ENCODE results near the gene FGFBP2.

FGFBP2 gene, protein sequence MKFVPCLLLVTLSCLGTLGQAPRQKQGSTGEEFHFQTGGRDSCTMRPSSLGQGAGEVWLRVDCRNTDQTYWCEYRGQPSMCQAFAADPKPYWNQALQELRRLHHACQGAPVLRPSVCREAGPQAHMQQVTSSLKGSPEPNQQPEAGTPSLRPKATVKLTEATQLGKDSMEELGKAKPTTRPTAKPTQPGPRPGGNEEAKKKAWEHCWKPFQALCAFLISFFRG

DNA sequence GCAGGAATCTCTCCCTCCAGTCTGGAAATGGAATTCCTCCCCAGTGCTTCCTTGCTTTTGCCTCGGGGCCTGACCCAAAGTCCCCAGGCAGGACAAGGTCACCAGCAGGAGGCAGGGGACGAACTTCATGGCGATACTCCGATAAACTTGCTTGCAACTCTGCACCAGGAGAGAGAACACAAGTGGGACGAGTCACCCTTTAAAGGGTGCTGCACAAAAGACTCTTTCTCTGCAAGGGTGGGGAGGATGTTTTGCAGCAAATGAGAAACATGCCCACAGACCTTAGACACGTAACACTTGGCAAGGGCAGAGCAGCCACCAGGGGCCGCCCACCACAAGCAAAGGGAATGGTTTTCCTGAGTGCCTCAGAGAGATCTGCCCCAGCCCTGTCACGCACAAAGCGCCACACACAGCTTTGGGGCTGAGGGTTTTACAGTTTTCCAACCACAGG lies at the start of gene FGFBP2:
Gene FGFBP2, minus strand, starts transcription at position 175 of the 451 bp plus-strand sequence. Its CDS starts 46 bp downstream, at position 129.
- peak; percentile 55 to 56 for DNase-seq

DNA sequence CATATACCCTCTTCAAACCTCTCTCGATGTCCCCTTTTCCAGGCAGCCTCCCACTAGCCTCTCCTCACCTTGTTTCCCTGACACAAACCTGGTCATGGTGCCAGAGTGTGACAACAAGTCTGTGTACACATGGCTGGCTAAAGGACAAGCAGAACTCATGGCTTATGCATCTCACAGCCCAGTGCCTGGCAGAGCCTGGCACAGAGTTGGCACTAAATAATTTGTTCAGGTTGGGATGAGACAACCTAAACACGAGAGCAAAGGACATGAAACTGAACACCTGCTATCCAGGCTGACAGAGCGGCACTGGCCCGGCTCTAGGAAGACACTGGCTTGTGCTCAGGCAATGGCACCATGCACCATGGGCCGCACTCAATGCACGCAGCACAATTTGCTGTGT lies 48.2 kb upstream of the FGFBP2 start:
- no peak for DNase-seq

DNA sequence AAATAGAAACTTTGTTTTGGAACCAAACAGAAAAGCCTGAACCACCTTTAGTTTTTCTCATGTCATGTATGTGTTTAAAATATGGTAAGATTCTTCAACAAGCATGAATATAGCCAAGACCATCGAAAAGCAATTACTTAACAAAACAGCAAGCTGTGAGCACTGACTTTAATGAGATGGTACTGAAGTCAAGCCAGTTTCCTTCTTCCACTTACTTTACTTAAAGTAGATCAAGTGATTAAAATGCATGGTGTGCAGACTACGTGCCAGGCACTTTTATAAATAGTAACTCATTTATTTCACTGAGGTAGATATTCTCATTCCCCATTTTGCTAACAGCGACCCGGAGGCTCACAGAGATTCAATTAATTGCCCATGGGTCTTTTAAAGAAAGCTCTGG lies 46.2 kb upstream of the FGFBP2 start:
- DNase-seq: no peak

DNA sequence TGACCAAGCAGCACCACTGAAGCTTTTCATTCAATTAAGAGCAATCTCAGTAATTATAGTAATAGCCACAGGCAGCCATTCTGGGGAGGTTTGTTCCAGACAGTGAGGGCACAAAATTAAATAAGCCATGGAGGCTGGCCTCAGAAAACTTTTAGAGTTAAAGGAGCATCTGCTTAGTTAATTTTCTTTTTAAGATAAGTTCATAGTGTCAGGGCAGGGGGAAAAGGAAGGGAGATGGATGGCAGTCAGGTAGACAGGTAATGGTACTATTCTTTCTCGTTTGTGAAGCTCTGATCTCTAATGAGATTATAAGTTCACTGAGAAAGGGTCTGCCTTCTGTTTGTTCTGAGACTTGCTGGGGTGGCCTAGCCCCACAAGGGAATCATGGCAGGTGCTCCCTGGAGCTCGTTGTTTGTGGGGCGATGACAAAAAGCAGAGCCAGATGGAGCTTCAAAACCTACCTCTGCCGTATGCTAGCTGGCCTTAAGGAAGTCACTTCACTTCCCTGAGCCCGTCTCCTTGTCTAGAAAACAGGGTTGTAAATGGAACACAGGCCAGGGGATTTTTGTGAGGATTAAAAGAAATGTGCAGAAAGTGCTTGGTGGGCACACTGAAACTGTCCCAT lies 44.6 kb upstream of the FGFBP2 start:
- DNase-seq: no peak

DNA sequence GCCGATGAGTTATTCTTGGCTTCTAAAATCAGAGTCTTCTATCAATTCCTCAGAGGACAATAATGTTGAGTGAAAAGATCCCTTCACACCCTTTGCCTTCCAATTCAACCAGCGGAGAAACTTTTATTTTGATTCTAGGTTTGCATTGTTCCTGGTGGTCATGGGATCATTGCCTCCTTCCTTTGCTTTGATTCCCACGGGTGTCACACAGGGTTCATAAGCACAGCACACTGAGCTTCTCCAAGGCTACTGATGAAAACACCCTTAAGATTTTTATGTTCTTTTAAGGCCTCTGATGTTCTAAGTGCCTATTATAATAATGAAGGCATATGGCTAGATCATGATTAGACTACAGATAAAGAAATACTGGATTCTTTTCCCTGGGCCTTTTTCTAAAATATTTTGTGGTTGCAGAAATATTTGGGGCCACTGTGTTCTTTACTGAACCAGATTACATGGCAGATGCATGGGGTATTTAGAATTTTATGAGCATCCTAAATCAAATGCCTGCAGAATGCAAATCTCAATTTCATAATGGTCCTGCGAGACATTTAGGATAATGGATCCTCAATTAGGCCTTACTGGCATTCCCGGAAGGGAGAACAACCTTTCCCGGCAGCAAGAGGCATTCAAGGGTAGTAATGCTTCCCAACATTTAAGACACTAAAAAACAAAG lies 43.9 kb upstream of the FGFBP2 start:
- DNase-seq: no peak

DNA sequence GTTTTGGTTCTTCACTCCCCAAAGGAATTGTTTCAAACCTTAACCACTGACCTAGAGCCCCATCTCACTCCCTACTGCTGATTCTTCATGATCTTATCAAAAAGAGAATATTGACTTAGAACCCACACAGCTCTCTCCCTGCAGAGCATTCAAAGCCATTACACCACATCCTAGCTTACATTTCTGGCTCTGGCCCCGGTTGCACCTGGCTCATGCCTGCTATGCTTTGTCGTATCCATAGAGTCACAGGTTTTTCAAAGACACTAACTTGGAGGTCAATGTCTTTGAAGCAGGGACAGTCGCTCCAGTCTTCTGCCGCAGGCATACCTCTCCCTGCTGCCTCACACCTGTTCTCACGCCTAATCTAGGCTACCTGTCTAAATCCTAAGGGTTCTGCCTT lies 42.7 kb upstream of the FGFBP2 start:
- DNase-seq: no peak

DNA sequence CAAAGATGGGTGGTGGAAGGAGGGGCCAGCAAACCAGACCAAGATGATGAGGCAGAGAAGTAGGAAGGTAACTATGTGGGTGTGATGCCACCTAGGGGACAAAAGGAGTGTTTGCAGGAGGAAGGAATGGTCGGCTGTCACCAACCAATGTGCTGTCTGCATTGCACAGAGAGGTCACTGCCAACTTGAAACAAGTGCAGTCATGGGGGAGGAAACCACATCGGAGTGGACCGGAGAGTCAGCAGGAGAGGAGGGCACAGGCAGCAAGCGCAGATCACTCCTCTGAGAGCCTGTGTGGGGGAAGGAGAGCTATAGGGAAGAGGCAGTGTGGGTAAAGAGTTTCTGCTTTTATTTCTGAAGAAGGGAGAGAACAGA lies 38.5 kb upstream of the FGFBP2 start:
- DNase-seq: peak; percentile 55 to 63

DNA sequence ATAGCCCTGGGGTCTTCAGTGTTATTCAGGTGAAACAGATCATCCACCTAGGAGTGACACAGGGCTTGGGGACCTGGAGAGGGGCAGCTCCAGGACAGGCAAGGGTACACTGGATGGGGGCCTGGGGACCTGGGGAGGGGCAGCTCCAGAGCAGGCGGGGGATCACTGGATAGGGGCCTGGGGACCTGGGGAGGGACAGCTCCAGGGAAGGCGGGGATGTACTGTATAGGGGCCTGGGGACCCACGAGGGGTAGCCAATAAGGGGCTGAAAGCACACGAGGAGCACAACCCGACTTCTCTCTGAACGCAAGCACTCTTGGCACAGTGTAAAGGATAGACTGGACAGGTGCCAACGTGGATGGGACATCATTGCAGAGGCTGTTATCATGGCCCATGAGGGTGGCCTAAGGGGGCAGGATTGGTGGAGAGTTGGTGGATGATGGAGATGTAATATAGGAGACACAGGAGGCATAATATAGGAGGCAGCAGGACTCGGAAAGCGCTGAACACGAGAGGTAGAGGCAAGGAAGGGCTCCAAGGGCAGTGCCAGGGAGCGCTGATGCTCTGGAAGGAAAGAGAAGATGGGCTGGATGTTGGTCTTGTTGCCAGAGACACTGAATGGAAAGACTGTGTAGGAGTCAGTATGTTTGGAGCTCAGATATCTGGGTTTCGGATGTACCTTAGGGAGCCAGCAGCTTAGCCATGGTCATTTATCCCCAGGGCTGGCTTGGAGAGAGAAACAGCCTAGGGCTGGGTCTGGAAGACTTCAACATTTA lies 37.9 kb upstream of the FGFBP2 start:
- no peak for DNase-seq

DNA sequence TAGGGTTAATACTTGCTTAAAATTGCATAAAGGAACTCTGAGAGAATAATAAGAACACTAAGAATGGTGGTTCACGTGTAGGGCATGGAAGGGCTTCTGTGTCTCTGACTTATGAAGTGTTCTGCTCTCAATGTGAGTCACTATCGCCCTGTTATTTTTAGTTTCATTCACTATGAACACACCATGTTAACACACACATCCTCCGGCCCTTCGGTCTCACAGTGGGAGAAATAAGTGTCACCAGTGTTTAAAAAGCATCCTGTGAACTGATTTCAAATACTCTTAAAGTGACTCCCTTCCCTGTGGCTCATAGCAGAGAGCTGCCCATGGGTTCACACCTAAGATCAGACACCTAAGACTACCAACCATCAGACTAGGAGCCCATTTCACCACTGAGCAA lies 33.8 kb upstream of the FGFBP2 start:
- no peak for DNase-seq

DNA sequence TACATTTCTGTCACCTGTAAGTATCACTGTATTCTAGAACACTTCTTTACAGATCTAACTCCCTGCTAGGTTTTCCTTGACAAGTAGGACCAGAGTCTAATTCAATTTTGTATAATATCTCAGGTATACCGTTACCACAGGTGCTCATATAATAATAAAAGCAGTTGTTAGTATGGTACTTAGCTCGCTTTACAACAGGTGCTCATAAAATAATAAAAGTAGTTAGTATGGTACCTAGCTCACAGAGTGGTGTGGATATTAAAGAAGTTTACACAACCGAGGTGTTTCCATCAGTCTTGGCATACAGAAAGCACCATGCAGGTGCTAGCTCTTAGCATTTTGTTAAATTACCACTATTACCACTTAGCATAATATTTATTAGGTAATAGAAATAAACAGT lies 32.9 kb upstream of the FGFBP2 start:
- DNase-seq: no peak

DNA sequence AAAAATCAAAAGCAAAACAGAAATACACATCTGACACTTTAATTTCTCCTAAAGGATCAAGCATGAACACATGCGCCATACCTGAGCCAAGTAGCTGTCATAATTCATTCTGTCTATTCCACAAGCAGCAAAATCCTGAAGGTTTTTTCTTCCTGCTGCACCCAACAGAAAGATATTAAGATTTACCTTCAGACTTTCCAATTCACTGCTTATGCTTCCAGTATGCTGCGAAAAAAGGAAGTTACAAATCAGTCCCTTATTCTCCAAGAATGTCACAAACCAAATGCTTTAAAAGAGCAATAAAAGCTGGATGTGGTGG lies 29.2 kb upstream of the FGFBP2 start:
- no peak for DNase-seq

DNA sequence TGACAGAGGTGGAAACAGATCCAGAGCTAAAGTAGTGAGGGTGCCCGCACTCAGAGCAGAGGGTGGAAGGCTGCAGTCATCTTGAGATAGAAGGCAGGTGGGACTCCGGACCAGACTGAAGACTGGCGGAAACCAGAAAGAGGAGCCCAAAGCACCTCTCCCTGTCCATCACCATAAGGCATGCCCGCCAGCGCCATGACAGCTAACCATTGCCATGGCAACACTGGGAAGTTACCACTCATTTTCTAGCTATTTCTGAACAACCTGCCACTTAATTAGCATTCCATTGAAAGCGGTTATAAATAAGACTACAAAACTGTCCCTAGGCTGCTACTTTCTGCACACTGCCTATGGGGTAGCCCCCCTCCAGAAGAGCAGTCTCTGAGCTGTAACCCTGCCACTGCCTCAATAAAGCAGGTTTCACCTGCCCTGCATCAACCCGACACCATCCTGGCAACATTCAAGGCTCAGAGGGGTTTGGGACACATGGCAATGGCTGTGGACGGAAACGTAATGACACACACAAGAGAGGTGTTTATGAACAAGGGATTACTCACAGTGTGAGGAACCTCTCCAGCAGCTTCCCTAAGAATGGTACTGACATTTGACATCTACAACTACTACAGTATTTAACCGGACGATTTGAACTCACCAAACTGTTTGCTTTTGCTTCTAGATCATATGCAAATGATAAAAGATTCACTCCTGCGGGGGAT lies 27.8 kb upstream of the FGFBP2 start:
- DNase-seq: no peak

DNA sequence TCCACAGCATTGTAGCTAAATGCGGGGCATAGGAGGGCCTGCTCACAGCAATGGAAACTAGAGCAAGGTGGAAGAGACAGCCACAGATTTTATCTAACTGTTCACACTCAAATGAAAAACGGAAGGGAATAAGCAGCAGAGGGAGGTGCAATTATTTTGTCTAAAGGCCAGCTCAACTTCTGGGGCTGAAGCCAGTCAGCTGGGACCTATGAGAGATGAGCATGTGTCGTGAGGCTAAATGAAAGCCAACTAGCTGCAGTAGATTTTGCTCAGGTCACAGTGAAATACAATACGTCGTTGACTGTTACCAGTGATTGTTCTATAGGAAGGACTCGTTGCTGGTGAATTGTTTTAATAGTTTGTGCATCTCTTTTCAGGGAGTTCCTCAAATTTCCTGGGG lies 26.4 kb upstream of the FGFBP2 start:
- no peak for DNase-seq

DNA sequence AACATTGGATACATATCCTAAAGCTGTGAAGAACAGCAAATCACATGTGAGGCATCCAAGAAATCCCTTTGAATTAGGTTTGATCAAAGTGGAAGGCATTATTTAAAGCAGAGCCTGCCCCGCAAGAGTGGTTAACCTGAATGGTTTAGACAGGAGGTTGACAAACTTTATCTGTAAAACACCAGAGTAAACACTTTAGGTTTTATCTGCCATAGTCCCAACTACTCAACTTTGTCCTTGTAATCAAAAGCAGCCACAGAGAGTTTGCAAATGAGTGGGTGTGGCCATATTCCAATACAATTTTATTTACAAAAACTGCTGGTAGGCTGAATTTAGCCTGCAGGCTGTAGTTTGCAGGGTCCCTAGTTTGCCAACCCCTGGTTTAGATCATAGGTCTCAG lies 25.2 kb upstream of the FGFBP2 start:
- no peak for DNase-seq

DNA sequence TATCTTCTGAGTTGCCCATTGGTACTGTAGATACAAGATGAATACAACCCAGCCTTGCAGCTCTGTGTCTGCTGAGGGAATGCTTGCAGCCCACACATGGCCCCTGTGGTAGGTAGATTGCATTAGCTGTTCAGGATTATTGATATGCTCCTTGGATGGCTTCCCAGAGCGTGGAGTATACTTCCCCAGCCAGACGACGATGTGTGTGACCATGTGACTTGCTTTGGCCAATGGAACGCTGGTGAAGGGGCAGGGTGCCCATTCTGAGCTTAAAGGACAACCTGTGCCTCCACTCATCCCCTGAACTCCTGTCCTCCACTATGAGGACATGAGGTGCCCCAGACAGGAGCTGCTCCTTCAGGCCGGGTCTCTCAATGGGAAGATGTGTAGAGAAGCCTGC lies 23.9 kb upstream of the FGFBP2 start:
- DNase-seq: no peak

DNA sequence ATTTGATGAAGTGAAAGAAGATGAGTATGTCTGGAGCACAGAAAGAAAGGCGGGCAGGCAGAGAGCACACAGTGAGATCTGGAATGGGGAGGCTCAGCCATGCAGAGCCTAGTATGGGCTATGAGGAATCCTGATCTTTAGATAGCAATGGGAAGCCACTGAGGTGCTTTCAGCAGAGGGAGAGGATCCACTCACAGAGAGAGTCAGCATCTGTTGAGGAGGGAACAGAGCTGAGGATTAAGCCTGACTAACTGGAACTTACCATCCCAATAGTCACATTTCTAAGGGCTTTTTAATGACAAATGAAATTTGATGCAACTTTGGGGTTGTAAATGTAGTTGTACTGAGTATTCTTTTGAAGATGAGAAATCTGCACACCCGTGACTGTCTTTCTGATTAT lies 20.6 kb upstream of the FGFBP2 start:
- no peak for DNase-seq

DNA sequence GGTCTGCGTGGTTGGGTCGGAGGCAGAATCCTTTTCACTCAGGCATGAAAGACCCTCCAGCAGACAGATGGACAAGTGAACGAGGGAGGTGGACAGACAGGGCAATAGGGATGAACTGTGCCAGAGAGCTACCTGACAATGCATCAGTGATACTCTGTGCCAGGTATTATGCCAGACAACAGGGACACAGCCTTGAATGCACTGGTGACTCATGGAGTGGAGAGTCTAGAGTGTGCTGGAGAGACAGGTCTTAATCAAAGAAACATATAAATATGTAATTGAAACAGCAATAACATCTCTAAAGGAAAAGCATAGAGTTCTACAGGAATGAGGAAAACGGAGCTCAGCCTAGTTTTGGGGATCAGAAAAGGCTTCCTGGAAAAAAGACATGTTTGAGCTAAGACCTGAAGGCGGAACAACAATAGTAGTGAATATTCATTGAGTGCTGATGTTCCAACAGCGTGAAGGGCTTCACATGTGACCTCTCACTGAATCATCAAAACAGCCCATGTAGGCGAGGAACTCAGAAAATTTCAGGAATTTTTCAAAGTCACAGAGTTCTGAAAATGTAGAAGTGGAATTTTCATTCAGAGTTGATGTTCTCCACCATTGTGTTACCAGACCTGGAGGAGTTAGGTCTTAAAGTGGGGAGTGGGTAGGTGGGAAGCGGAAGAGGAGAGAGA lies 20.0 kb upstream of the FGFBP2 start:
- no peak for DNase-seq

DNA sequence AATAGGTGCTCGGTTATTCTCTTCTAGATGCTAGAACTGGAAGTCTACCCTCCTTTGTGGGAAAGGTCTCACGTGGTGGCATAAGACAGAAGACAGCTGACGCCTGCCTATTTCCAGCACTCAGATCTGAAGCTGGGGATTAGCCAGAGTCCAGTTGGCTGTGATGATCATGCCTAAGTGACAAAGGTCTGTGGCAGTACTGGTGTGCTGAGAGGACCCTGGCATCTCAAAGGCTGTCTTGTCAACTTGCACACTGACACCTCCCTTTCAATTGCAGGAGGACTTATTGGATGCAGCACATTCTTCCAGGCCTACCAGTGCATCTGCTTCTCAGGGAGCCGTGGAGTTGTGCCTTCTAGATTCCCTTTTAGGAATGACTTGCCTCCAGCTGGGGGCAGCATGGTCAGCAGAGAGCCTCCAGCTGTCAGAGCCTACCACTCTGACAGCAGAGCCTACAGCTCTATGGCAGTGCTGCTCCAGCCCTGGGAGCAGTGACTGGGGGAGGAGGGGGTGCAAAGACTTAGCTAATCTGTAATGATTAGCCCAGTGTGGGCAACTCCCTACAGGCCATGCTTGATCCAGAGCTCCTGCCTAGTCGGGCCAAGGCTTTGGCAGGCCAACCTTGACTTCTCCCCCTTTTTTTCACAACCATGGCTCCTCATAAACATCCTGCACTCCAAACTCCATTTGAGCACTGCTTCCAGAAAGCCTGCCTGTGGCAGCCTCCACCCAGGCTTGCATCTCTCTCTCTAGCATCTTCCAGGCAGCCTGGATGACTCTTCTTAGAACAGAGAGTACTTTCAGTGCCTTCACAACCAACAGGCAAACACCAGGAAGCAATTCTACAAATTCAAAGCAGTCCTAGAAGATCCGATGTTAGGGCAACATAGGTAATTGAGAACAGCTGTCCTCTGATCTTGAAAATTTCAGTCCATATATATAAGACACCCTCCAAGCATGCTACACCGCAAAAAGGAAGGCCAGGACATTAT lies 13.8 kb upstream of the FGFBP2 start:
- no peak for DNase-seq

DNA sequence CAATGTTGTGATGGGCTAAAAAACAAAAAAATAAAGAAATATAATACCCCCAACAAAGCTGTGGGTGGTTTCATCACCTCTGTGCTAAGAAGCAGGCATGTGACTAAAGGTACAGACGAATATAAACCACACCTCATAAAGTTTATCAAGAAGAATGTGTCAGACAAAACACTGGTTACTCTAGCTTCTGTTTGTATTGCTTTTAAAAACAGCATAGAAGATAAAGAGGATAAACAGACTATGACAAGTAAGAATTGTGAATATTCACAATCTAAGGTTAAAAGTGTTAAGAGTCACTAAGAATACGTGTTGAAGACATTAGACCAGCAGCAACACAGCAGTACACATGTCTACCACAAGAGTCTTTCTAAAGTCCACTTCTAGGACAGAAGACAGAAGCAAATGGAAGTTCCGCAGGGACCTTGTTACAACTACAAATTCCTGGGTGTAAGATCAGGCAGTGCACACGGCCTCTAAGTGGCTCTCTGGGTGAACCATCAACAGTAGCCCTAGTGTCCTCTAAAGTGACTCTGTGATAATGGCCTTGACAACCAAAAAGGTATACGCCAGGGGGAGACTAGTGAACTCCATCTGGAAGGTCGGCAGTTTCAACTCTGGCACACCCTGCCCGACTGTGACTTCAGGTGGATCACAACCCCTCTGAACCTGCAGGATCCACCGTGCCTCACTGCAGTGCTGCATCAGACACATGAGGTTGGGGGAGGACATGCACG lies 8.3 kb upstream of the FGFBP2 start:
- no peak for DNase-seq

DNA sequence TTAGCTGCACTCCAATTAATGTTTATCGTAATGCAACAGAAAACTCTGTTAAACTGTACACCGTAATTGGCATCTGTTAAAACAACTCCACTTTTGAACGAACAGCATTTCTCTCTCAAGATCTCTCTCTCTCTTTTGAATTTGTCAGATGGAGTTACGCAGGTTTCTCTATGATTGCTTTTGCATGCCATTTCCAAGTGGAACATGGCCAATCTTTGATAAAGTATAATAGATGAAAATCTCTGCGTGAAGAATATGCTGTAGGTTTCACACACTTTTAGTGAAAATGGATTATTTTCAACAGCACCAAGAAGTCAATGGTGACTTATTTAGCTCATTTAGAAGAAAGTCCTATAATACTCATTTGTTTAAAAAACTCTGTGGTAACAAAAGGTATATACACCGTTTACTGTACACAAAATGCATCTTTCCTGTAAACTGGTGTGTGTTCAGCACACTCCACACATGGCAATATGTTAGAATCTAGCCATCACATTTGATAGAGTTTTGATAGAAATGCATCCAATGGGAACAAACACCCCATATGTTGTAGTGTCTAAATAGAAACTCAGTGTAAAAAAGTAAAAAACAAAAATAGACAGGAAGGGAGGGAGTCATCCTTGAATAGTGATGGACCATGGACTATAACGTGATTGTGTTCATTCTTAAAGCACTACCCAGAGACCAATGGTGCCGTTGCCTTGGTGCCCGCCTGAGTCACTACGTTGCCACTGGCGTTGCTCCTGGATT lies 5.8 kb upstream of the FGFBP2 start:
- DNase-seq: no peak

Measured in CD4-positive, alpha-beta T cell treated with Interleukin-1 beta for 1 hour (primary cell).